ENCODE data around the gene ERCC6L2.

Gene ERCC6L2

DNA sequence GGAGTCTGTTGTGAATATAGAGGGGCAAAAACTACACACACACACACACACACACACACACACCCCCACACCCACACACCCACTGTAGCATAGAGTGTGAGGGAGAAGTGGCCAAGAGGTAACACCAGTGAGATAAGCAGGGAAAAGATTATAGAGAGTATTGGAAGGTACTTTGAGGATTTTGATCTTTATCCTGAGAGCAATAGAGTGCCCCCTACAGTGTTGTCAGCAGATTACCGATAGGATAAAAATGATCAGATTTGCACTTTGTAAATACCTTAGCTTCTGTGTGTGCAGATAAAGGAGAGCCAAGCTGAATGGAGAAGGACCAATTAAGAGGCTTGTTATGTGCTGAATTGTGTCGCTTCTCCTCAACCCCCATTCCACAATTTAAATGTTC, 32.3 kb downstream of the ERCC6L2 start (continued):
- no peak for TF ChIP-seq ZNF530 (tag by site-specific recombination; IDR thresholded peaks at IDR 0.05; ENCODE audit: low read depth)

DNA sequence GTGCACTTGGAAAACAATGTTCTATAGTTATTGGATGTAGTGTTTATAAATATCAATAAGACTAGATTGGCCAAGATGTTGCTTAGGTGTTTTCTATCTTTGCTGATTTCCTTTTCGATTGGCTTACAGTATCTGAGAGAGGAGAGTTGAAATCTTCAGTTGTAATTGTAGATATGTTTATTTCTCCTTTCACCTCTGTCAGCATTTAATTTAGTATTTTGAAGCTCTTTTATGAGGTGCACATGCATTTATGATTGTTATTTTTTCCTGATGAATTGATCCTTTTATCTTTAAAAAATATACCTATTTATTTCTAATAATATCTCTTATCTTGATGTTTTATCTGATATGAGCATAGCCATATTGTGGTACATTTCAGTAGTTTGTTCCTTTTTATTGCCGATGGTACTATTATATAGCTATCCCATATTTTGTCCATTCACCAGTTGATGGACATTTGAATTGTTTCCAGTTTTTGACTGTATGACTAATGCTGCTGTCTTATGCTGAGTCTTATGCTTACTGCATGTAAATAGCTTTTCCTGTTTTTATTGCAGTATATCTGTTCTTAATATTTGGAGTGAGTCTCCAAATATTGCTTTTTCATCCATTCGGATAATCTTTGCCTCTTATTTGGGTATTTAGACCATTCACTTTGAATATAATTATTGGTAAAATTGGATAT, 34.7 kb downstream of the ERCC6L2 start:
- TF ChIP-seq ZEB2 (tag by site-specific recombination; IDR thresholded peaks at IDR 0.05) (no peak), TCF7L2 (IDR thresholded peaks at IDR 0.05; ENCODE audit: borderline replicate concordance, low read depth, low read length) (no peak), ZNF701 (tag by site-specific recombination; IDR thresholded peaks at IDR 0.05) (no peak), ZNF785 (tag by site-specific recombination; IDR thresholded peaks at IDR 0.05) (no peak), ZNF324 (tag by site-specific recombination; IDR thresholded peaks at IDR 0.05) (no peak), ZNF202 (tag by site-specific recombination; IDR thresholded peaks at IDR 0.05; ENCODE audit: borderline replicate concordance) (no peak), ZNF555 (tag by site-specific recombination; conservative IDR thresholded peaks at IDR 0.05) (no peak), BCL11A (tag by site-specific recombination; IDR thresholded peaks at IDR 0.05; ENCODE audit: low read depth) (no peak), KLF8 (tag by site-specific recombination; IDR thresholded peaks at IDR 0.05) (no peak), ZNF214 (tag by site-specific recombination; IDR thresholded peaks at IDR 0.05; ENCODE audit: borderline replicate concordance) (no peak), RBAK (tag by site-specific recombination; IDR thresholded peaks at IDR 0.05) (no peak), ZNF544 (tag by site-specific recombination; IDR thresholded peaks at IDR 0.05) (no peak)
- TF ChIP-seq, protein P1, sequence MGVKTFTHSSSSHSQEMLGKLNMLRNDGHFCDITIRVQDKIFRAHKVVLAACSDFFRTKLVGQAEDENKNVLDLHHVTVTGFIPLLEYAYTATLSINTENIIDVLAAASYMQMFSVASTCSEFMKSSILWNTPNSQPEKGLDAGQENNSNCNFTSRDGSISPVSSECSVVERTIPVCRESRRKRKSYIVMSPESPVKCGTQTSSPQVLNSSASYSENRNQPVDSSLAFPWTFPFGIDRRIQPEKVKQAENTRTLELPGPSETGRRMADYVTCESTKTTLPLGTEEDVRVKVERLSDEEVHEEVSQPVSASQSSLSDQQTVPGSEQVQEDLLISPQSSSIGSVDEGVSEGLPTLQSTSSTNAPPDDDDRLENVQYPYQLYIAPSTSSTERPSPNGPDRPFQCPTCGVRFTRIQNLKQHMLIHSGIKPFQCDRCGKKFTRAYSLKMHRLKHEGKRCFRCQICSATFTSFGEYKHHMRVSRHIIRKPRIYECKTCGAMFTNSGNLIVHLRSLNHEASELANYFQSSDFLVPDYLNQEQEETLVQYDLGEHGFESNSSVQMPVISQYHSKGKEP (tag by site-specific recombination; IDR thresholded peaks at IDR 0.05), result no peak
- TF ChIP-seq, protein P2, sequence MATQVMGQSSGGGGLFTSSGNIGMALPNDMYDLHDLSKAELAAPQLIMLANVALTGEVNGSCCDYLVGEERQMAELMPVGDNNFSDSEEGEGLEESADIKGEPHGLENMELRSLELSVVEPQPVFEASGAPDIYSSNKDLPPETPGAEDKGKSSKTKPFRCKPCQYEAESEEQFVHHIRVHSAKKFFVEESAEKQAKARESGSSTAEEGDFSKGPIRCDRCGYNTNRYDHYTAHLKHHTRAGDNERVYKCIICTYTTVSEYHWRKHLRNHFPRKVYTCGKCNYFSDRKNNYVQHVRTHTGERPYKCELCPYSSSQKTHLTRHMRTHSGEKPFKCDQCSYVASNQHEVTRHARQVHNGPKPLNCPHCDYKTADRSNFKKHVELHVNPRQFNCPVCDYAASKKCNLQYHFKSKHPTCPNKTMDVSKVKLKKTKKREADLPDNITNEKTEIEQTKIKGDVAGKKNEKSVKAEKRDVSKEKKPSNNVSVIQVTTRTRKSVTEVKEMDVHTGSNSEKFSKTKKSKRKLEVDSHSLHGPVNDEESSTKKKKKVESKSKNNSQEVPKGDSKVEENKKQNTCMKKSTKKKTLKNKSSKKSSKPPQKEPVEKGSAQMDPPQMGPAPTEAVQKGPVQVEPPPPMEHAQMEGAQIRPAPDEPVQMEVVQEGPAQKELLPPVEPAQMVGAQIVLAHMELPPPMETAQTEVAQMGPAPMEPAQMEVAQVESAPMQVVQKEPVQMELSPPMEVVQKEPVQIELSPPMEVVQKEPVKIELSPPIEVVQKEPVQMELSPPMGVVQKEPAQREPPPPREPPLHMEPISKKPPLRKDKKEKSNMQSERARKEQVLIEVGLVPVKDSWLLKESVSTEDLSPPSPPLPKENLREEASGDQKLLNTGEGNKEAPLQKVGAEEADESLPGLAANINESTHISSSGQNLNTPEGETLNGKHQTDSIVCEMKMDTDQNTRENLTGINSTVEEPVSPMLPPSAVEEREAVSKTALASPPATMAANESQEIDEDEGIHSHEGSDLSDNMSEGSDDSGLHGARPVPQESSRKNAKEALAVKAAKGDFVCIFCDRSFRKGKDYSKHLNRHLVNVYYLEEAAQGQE (tag by site-specific recombination; IDR thresholded peaks at IDR 0.05), result no peak
- TF ChIP-seq, protein P3, sequence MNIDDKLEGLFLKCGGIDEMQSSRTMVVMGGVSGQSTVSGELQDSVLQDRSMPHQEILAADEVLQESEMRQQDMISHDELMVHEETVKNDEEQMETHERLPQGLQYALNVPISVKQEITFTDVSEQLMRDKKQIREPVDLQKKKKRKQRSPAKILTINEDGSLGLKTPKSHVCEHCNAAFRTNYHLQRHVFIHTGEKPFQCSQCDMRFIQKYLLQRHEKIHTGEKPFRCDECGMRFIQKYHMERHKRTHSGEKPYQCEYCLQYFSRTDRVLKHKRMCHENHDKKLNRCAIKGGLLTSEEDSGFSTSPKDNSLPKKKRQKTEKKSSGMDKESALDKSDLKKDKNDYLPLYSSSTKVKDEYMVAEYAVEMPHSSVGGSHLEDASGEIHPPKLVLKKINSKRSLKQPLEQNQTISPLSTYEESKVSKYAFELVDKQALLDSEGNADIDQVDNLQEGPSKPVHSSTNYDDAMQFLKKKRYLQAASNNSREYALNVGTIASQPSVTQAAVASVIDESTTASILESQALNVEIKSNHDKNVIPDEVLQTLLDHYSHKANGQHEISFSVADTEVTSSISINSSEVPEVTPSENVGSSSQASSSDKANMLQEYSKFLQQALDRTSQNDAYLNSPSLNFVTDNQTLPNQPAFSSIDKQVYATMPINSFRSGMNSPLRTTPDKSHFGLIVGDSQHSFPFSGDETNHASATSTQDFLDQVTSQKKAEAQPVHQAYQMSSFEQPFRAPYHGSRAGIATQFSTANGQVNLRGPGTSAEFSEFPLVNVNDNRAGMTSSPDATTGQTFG (tag by site-specific recombination; IDR thresholded peaks at IDR 0.05; ENCODE audit: borderline replicate concordance), result no peak
- TF ChIP-seq, protein P4, sequence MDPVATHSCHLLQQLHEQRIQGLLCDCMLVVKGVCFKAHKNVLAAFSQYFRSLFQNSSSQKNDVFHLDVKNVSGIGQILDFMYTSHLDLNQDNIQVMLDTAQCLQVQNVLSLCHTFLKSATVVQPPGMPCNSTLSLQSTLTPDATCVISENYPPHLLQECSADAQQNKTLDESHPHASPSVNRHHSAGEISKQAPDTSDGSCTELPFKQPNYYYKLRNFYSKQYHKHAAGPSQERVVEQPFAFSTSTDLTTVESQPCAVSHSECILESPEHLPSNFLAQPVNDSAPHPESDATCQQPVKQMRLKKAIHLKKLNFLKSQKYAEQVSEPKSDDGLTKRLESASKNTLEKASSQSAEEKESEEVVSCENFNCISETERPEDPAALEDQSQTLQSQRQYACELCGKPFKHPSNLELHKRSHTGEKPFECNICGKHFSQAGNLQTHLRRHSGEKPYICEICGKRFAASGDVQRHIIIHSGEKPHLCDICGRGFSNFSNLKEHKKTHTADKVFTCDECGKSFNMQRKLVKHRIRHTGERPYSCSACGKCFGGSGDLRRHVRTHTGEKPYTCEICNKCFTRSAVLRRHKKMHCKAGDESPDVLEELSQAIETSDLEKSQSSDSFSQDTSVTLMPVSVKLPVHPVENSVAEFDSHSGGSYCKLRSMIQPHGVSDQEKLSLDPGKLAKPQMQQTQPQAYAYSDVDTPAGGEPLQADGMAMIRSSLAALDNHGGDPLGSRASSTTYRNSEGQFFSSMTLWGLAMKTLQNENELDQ (tag by site-specific recombination; IDR thresholded peaks at IDR 0.05; ENCODE audit: low read depth), result no peak
- TF ChIP-seq, protein P5, sequence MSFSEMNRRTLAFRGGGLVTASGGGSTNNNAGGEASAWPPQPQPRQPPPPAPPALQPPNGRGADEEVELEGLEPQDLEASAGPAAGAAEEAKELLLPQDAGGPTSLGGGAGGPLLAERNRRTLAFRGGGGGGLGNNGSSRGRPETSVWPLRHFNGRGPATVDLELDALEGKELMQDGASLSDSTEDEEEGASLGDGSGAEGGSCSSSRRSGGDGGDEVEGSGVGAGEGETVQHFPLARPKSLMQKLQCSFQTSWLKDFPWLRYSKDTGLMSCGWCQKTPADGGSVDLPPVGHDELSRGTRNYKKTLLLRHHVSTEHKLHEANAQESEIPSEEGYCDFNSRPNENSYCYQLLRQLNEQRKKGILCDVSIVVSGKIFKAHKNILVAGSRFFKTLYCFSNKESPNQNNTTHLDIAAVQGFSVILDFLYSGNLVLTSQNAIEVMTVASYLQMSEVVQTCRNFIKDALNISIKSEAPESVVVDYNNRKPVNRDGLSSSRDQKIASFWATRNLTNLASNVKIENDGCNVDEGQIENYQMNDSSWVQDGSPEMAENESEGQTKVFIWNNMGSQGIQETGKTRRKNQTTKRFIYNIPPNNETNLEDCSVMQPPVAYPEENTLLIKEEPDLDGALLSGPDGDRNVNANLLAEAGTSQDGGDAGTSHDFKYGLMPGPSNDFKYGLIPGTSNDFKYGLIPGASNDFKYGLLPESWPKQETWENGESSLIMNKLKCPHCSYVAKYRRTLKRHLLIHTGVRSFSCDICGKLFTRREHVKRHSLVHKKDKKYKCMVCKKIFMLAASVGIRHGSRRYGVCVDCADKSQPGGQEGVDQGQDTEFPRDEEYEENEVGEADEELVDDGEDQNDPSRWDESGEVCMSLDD (tag by site-specific recombination; IDR thresholded peaks at IDR 0.05), result no peak
- TF ChIP-seq, protein P6, sequence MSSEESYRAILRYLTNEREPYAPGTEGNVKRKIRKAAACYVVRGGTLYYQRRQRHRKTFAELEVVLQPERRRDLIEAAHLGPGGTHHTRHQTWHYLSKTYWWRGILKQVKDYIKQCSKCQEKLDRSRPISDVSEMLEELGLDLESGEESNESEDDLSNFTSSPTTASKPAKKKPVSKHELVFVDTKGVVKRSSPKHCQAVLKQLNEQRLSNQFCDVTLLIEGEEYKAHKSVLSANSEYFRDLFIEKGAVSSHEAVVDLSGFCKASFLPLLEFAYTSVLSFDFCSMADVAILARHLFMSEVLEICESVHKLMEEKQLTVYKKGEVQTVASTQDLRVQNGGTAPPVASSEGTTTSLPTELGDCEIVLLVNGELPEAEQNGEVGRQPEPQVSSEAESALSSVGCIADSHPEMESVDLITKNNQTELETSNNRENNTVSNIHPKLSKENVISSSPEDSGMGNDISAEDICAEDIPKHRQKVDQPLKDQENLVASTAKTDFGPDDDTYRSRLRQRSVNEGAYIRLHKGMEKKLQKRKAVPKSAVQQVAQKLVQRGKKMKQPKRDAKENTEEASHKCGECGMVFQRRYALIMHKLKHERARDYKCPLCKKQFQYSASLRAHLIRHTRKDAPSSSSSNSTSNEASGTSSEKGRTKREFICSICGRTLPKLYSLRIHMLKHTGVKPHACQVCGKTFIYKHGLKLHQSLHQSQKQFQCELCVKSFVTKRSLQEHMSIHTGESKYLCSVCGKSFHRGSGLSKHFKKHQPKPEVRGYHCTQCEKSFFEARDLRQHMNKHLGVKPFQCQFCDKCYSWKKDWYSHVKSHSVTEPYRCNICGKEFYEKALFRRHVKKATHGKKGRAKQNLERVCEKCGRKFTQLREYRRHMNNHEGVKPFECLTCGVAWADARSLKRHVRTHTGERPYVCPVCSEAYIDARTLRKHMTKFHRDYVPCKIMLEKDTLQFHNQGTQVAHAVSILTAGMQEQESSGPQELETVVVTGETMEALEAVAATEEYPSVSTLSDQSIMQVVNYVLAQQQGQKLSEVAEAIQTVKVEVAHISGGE (tag by site-specific recombination; conservative IDR thresholded peaks at IDR 0.05; ENCODE audit: low read depth), result no peak
- Histone ChIP-seq H3K36me3 (ENCODE audit: control insufficient read depth in 2 of 2, insufficient read depth in 1 of 2, low read length in 2 of 2) (peaks cover 0 to 16% of the 10 kb centered on the region in 2 experiments; a peak in 1 of 3 replicates), H3K4me3 (ENCODE audit: low read depth, low read length) (no peak overlapping the region), H3K9me3 (ENCODE audit: control insufficient read depth, insufficient read depth, low read depth, low read length) (no peaks in the 10 kb centered on the region), H3K27ac (ENCODE audit: extremely low read depth, low read depth, low read length) (no peak overlapping the region), H3K4me1 (ENCODE audit: control insufficient read depth, insufficient read depth, low read length) (no peaks in the 10 kb centered on the region)
- POLR2A ChIA-PET, result no interaction called here
- CTCF ChIA-PET, result interaction anchor here (0.5 to 1.3 kb wide), 4 partner anchors 39 to 396 kb away, joined by 3 read pairs; no protein-coding TSS in a partner anchor

Measured in HEK293 (cell line).